GM18907 (cell line): ENCODE data around the gene NOP58.
"Not testable (repeated sequence)": the region's sequence is repeated elsewhere in the genome, so short reads cannot be mapped to it uniquely, and the experiment has no call there.

Experiments
- ATAC-seq: cut with Tn5 transposase; IDR thresholded peaks from one replicate; pipeline ENCODE4 v1.9.1; 2021; ENCODE audit warnings: mild to moderate bottlenecking, moderate library complexity; ENCODE audit not compliant: unreplicated experiment

Gene NOP58

GRCh38 chr2:202265467-202266277, at the start of gene NOP58:
TSS of gene NOP58 (plus strand) at chr2:202265763. CDS start at chr2:202265942, 179 bp downstream.
- peak; percentile 88 for ATAC-seq

DNA sequence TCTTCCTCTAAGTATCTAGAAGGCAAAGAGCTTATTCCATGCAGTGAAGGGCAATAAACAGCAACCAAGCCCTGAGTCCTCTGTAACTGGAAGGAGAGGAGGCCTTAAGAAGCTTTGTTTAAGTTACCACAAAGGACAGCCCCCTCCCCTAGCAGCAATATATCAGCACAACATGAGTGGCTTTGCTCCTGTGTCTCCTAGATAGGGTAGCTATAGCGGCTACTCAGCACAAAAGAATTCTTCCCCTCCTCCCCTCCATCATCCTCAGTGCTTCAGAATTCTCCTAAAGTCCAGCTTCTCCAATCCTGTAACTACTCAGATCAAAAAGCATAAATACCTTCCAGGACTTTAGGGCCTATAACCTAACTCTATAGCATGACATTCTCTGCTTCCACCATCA, 43.7 kb upstream of the NOP58 start:
- ATAC-seq, result no peak

DNA sequence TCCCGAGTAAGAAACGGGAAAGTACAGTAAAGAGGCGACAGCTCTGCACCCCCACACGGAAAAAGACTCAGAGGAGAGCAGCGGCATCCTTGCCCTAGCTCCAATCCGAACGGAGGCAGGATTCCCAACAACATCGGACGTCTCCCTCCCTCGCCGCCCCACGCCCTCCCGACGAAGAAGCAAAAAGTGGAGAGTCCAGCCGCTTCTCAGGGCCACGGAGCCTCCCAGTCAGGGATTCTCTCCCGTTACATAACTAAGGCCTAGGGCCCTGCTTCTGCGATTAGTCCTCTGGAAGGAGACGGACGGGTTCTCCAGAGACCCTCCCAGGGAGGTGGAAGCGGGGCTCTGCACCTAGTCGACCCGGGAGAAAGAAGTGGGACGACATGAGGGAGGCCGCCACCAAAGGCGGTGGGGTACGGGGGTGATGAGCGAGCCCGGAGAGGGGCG, 27.8 kb upstream of the NOP58 start:
- peak; percentile 35 for ATAC-seq

GRCh38 chr2:202238234-202239197, 27.0 kb upstream of the NOP58 start, which contains the start of gene SUMO1:
TSS of gene SUMO1 (minus strand) at chr2:202238597. CDS start at chr2:202238451, 146 bp downstream.
- peak; percentile 96 for ATAC-seq

DNA sequence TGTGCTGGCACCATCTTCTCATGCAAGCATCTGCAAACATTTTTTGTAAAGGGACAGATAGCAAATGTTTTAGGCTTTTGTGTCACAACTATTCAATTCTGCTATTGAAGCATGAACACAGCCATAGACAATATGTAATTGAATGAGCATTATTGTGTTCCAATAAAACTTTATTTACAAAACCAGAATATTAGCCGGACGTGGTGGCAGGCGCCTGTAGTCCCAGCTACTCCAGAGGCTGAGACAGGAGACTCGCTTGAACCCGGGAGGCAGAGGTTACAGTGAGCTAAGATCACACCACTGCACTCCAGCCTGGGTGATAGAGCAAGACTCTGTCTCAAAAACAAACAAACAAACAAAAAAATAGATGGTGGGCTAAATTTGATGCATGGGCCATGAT, 17.9 kb upstream of the NOP58 start:
- not testable (repeated sequence) for ATAC-seq

- ATAC-seq, result no peak
Measured at GRCh38 chr2:202249521-202250253, 15.9 kb upstream of the NOP58 start.

DNA sequence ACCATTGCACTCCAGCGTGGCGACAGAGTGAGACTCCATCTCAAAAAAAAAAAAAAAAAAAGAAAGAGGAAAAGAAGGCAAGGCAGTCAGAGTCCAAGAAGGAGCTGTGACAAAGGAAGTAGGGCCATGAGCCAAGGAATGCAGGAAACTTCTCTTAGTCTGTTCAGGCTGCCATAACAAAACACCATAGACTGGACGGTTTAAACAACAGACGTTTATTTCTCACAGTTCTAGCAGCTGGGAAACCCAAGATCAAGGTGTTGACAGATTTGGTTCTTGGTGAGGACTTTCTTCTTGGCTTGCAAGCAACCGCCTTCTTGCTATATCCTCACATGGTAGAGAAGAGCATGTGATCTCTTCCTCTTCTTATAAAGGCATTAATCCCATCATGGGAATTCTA, 14.1 kb upstream of the NOP58 start:
- no peak for ATAC-seq

DNA sequence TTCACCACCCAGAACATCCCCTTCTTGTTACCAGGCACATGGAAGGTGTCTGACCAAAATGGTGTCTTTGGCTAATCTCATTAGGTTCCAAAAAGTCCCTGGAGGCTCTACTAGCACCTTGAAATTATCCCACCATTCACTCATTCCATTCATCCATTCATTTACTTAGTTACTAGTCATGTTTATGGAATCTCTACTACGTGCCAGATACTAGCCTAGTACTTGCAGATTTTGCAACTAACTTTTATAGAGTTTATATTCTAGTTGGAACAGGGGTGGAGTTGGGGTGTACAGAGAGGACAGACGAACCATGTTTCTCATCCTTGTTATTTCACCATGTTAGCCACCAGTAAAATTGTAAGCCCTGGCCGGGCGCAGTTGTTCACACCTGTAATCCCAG, 4.0 kb upstream of the NOP58 start:
- ATAC-seq, result no peak

- ATAC-seq, result no peak
Measured at GRCh38 chr2:202267495-202267894, 1.9 kb downstream of the NOP58 start.

DNA sequence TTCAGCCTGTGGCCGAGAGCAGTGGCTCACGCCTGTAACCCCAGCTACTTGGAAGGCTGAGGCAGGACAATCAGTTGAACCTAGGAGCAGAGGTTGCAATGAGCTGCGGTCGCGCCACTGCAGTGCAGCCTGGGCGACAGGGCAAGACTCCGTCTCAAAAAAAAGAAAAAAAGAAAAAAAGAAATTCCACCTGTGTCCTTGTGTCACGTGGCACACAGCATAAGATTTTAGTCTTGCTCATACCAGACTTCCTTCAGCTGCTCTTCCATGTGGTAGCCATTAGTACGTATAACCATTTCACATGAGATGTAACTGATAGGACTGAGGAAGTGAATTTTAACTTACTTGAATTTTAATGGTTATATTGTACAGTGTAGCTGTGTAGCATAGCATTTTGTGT, 4.0 kb downstream of the NOP58 start:
- ATAC-seq, result no peak

DNA sequence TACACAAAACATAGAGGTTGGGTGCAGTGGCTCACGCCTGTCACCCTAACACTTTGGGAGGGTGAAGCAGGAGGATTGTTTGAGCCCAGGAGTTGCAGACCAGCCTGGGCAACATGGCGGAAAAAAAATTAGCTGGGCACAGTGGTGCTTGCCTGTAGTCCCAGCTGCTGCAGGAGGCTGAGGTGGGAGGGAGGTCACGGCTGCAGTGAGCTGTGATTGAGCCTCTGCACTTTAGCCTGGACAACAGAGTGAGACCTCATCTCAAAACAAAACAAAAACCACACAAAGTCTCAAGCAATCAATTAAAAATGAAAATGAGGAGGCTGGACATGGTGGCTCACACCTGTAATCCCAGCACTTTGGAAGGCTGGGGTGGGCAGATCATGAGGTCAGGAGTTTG, 4.9 kb downstream of the NOP58 start:
- ATAC-seq, result no peak

DNA sequence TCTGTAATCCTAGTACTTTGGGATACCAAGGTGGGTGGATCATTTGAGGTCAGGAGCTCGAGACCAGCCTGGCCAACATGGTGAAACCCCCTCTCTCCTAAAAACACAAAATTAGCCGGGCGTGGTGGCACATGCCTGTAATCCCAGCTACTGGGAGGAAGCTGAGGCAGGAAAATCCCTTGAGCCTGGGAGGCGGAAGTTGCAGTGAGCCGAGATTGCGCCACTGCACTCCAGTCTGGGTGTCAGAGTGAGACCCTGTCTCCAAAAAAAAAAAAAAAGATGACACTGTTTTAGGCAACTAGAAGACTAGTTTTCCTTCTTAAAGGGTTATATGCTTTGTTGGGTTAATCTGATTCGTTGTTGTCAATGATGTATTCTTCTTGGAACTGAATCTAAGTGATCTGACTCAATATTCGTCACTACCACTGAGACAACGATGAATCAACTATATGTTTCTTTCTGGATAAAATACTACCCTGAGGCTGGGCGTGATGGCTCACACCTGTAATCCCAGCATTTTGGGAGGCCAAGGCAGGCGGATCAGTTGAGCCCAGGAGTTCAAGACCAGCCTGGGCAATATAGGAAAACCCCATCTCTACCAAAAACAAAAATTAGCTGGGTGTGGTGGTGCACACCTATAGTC, 10.6 kb downstream of the NOP58 start:
- not testable (repeated sequence) for ATAC-seq

DNA sequence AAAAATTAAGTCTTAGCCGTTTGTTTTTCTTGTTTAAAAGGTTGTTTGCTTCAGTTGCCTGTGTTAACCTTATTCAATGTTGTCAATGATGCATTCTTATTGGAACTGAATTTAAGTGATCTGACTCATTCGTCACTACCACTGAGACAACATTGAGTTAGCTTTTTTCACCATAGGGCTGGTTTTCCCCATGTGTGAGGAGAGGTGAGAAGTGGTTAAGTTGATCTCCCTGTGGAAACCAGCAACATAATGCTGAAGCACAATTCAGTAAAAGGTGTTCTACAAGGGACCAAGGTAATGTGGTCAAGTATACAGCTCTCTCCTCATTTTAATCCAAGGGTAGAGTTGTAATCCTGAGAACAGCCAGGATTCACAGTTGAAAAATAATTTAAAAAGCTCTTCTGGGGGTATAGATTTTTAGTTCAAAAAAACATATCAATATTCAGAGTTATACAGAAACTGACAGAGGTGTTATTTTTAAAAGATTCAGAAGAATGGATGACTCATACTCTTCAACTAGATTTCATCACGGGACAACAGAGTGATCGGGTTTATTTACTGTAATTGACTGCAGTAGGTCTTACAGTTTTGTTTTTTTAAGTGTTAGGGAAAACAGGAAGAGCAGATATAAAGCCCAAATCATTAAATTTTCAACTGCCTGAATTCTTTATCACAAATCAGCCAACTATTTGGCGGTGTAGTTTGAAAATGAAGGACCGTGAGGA, 12.6 kb downstream of the NOP58 start:
- no peak for ATAC-seq

DNA sequence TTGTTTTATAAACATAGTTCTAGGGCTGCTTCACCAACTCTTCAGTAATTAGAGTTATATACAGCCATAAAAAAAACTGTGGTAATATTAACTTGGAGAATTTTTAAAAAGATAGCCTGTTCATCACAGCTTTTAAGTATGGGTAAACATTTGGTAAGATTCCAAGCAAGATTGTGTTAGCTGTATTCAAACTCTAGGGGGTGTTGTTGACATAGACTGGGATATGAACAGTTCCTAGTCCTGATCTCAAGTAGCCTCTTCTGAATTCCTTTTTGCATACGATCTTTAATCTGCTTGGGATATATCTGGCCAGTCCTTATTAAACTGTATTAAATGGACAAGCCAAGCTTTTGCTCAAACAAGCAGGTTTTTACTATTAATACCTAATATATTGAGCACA, 13.4 kb downstream of the NOP58 start:
- no peak for ATAC-seq

GRCh38 chr2:202286595-202286994, 21.0 kb downstream of the NOP58 start:
- no peak for ATAC-seq

DNA sequence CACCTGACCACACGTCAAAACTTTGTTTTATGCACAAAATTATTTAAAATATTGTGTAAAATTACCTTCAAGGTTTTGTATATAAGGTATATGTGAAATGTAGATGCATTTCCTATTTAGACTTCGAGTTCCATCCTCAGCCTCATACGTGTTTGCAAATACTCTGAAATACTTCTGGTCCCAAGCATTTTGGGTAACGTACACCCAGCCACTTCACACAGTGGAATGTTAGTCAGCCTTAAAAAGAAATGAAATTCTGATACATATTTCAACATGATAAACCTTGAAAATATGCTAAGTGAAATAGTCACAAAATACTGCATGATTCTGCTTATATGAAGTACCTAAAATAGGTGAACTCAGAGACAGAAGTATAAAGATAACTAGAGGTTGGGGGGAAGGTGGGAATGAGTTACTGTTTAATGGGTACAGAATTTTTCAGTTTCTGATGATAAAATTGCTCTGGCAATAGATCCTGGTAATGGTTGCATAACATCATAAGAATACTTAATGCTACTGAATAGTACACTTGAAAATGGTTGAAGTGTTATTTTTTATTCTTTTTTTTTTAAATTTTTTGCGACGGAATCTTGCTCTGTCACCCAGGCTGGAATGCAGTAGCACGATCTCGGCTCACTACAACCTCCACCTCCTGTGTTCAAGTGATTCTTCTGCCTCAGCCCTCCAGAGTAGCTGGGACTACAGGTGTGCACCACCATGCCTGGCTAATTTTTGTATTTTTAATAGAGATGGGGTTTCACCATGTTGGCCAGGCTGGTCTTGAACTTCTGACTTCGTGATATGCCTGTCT, 24.0 kb downstream of the NOP58 start:
- no peak for ATAC-seq

DNA sequence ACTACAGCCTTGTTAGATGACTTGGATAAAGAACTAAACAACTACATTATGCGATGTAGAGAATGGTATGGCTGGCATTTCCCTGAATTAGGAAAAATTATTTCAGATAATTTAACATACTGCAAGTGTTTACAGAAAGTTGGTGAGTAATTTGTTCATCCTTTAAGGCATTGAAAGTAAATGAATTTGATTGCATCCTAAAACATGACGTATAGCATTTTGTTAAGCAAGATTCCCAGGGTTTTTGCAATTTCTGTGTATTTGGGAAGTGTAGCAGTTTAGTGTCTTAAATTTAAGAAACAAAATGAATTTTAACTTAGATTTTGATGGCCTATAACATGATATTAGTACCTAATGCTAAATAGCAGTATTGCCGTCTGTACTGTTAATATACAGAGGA, 24.8 kb downstream of the NOP58 start:
- ATAC-seq, result no peak

DNA sequence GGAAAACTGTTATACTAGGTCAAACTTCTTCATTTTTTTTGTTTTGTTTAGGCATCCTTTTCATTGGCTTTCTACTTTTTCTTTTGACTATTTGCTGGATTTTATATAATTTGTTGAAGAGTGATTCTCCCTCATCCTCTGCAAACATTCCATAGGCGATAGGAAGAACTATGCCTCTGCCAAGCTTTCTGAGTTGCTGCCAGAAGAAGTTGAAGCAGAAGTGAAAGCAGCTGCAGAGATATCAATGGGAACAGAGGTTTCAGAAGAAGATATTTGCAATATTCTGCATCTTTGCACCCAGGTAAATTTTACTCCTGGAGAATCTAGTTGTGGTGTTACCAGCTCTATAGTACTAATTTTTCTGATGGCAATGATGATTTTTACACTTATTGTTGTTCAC, 25.4 kb downstream of the NOP58 start:
- ATAC-seq, result no peak

DNA sequence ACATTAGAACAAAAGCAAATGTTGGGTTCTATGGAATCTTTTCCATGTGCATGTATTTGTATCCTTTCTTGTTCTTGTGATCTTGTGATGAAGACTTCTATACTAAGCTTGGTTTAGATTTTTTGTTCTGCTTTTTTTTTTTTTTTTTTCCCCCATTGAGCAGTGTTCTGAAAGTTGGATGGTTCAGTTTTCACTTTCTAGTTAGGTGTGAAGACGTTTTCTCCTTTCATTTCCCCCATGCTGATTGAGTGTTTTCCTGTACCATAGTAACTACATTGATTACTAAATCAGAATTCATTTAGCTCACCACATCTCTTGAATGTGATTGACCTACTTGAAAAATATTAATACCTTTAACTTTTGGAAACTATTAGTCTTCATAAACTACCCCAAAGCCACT, 34.1 kb downstream of the NOP58 start:
- ATAC-seq, result peak; percentile 80
